ENCODE measurements around the gene PIEZO1.

Gene PIEZO1

DNA sequence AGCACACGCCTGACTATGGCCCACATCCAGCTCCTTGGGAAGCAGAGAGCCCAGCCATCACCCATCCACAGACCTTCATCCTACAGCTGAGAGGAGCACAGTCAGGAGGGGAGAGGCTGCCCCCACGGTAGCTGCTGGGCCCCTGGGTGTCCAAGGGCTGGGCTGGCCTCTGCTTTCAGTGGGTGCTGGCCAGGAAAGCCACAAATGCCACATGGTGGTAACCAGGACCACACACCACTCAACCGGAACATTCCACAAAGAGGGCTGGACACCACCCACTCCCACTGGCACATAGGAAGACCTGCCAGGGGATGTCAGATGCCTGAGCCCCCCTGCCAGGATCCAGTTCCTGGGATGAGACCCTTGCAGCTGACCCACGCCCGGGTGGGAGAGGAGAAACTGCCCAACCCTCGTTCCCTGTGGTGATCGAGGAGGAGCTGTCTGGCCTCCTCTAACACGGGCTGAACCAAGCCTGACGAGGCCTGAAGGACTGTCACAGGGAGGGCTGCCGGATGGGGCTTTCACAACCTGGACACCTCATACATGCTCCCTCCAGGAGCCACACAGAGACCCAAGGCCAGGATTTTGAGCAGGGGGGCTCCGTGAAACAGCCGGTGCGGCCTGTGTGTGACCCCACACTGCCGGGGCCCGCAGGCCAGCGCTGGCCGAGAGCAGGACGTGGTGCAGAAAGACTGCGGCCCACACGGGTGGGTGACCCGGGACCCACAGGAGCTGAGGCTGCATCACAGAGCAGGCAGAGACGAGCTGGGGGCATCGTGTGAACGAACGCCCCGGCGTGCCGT, 30.7 kb downstream of the PIEZO1 start:
- no peak for DNase-seq (ENCODE audit: low spot score)

- no peak for DNase-seq (ENCODE audit: low spot score)
Measured at GRCh38 chr16:88753602-88754001, 31.4 kb downstream of the PIEZO1 start.

DNA sequence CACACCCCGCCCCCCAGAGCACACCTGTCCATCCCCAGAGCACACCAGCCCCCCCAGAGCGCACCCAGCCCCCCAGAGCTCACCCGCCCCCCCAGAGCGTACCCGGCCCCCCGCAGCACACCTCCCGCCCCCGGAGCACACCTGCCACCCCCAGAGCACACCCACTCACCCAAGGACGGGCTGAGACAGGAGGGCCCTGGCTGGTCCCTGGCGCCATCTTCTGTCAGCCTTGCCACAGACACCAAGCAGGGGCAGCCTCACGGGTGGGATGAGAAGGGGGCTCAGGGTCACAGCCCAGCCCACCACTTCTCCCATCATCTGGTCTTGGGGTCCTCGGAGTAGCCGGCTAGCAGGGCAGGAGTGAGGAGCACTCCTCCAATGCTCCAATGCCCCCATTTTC, 31.8 kb downstream of the PIEZO1 start:
- DNase-seq (ENCODE audit: low spot score), result no peak

DNA sequence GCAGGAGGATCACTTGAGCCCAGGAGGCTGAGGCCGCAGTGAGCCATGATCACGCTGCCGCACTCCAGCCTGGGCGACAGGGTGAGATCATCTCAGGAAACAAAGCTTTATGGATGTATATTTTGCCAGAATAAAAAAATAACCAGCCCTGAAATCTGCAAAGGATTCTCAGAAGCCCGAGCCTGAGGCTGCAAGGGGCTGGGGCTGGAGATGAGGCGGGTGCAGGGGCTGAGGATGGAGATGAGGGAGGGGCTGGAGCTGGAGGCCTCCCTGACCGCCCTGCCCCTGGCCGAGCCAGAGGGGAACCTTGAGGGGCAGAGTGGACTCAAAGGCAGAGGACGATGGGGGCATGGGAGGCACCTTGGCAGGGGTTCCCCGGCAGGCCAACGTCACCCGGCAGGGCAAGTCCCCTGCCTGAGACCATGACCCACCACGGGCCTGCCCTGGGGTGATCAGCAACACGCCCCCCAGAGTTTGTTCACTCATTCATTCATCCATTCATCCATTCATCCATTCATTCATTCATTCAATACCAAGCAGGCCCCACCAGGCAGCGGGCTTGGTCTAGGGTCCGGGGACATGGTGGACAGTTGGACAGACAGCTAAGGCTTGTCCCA, 32.5 kb downstream of the PIEZO1 start:
- no peak for DNase-seq (ENCODE audit: low spot score)

DNA sequence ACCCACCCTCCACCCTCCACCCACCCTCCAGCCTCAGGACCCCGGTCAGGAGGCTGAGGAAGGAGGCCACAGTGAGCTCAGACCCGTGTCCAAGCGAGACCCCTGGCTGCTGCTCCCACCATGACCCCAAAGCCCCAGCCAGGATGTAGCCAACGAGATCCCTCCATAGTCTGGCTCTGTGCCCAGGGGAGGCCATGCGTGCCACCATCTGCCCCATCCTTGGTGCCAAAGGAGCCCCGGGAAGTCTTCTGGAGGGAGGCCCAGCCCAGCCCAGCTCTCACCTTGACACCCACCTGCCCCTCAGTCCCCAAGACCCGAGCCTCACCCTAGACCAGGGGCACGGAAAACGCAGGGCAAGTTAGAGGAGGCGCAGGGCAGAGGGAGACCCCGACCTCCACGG, 34.2 kb downstream of the PIEZO1 start:
- DNase-seq (ENCODE audit: low spot score), result no peak

DNA sequence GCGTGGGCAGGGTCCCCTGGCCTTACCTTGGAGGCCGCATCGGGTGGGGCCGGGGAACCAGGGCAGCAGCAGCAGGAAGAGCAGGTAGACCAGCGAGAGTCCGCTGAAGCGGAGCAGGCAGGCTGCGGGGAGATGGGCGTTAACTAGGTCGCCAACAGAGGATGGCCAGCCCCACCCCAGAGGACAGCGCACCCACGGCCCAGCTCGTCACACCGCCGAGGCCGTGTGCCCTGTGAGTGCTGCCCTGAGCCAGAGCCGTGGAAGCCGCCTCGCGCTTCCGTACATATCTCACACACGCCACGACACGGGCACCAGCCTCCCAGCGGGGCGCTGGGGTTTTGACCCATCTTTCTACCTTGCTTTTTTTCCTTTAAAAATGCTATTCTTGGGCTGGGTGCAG, 35.7 kb downstream of the PIEZO1 start:
- DNase-seq (ENCODE audit: low spot score), result no peak

DNA sequence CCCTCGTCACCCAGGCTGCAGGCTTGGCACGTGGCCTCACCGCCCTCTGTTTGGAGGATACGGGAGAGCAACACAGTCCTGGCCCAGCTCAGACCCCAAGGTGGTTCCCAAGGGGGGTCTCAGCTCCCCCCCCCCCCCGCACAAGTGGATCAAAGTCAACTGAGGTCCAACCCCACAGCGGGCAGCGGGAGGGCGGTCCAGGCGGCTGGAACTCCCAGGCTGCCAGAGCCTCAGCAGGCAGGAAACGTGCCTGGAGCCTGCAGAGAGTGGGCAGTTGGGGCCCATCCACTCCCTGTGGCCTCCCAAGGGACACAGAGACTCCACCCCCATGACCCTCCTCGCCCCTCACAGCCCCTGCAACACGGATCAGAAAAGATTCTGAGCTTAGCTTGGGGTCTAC, 36.7 kb downstream of the PIEZO1 start:
- no peak for DNase-seq (ENCODE audit: low spot score)

- DNase-seq (ENCODE audit: low spot score), result no peak
Measured at GRCh38 chr16:88747588-88748301, 37.3 kb downstream of the PIEZO1 start.

GRCh38 chr16:88746506-88746905, 38.5 kb downstream of the PIEZO1 start:
- no peak for DNase-seq (ENCODE audit: low spot score)

GRCh38 chr16:88744577-88745521, 40.2 kb downstream of the PIEZO1 start:
- DNase-seq (ENCODE audit: low spot score), result no peak

DNA sequence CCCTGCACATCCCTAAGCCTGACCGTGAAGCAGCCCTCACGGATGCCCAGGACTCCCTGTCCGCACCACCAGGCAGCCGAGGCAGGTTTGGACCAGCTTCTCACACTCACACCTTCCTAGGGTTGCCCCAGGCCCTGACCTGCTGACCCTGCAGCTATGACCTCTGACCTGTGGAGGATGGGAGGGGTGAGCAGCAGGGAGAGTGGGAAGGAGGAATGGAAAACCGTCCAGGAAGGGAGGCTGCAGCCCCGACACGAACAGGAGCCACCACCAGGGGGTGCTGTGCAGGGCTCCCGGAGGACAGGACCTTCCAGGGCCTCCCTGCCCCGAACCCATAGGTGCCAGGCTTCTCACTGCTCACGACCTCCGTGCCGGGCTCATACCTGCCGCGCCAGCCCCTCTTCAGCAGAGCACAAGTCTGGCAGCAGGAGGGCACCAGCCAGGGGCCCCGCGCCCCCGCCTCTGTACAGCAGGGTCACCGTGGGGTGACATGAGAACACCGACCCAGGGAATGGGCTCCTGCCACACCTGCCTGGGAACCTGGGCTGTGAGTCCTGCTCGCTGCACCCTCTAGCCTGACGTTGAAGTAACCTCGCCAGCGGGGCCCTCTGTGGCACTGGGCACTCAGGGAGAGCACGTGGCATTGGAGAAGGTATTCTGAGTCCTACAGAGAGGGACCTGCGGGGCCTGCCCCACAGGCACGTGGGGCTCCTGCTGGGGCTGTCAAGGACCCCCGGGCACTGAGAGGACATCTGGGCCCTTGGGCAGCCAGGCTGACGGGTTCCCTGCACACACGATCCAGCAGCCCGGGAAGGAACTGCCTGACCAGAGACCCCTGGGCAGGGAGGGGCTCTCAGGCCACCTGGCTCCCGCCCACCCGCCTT, 41.1 kb downstream of the PIEZO1 start:
- peak; percentile 90 for DNase-seq (ENCODE audit: low spot score)

DNA sequence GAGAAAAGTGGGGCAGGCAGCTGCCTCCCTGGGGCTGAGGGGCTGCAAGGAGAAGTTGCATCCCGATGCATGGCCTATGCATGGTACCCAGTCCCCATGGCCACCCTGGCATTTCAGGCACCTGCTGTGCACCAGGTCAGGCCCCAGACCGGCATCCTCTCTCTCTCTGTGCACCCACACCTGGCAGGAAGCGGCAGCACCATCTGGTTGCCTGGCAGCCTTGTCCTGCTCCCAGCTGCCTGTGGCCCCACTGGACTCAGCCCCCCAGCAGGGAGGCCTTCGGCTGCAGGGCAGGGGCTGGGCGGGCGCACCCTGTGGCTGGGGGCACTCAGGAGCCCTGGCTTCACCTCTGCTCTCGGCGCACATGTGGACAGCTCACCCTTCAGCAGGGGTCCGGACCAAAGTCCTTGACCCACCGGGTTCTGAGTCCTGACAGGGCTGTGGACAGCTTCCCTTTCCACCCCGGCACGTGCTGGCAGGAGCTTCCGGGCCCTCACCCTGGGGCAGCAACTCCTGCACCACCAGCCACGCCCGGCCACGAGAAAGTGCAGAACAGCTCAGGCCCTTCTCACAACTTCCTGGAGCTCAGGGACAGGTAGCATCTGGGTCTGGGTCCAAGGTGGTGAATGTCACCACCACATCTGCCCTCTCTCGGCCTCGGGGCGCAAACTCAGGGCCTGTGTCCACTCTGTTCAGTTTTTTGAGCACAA, 42.0 kb downstream of the PIEZO1 start:
- DNase-seq (ENCODE audit: low spot score), result no peak

- DNase-seq (ENCODE audit: low spot score), result no peak
Measured at GRCh38 chr16:88741368-88741767, 43.7 kb downstream of the PIEZO1 start.

GRCh38 chr16:88740727-88741055, 44.3 kb downstream of the PIEZO1 start:
- no peak for DNase-seq (ENCODE audit: low spot score)

DNA sequence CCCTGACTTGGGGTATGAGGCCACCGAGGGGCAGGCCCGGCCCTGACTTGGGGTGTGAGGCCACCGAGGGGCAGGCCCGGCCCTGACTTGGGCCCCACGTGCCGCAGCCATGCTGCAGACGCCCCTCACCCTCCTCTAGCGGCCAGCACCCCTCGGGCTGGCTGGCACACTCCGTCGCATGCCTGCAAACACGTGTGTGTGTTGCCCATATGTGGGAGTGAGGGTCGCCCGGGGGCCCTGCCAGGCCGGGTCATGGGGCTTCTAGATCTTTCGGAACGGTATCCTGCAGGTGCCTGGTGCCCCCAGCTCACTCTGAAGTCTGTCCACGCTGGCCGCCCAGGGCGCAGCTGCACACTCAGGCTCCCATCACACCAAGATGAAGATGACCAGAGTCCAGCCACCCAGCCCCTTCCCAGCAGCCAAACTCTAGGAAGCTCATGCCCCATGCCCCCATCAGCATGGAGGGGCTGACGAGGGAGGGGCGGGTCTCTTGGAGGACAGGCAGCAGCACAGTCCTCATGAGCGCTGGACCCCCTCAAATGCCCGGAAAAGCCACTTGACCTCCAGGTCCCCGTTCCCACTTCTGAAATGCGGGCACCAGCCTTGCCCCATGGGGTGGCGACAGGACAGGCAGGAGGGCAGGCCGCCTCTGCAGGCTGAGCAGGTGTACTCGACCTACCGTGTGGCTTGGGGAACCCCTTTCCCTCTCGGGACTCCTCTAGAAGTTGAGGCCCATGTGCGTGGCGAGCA, 44.9 kb downstream of the PIEZO1 start:
- DNase-seq (ENCODE audit: low spot score), result no peak

DNA sequence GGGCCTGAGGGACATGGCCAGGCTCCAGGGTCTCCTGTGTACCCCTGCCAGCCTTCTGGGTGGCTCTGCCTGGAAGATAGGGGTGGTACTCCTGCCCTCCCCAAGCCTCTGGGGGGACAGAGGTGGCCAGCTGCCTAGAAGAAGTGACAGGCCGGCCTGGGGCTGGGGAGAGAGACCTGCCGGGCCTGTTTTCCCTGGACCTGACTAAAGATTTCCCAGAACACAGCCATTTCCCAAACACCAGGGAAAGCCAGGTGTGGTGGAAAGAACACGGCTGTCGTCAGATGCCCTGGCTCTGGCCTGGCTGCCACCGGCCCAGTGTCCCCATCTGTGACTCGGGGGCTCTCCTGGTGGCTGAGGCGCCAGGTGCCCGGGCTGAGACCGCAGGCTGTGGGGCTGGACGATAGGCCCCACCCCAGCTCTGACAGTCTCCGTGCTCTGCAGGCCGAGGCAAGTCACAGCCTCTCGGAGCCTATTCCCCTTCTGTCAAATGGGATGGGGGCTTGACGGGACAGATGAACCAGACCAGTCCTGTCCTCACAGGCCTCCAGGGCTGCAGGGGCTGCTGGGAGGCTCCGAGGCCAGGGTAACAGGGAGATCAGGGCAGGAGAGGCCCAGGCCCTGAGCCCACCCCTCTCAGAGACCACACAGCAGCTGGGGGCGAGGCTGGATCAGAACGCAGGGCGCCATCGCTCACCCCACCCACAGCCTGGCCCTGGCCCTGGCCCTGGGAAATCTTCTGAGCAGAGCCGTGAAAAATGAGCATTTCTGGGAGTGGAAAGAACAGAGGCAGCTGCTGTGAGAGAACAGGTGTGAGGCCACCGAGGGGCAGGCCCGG, 45.7 kb downstream of the PIEZO1 start:
- DNase-seq (ENCODE audit: low spot score), result no peak

GRCh38 chr16:88738151-88739084, 46.6 kb downstream of the PIEZO1 start:
- no peak for DNase-seq (ENCODE audit: low spot score)

Measured in AG08395 (cell line).